ENCODE results near the gene MYF5. TPM values are rescaled to one million over a fixed set of nuclear protein-coding genes. Genes with fewer than 3 reads are reported as not detected.

MYF5 gene
- total and polyA plus RNA-seq, 9 donors = not detected

GRCh38 chr12:80715713-80716249, 931 bp upstream of the MYF5 start:
- Histone ChIP-seq H3K27ac (no peak overlapping the region), H3K4me3 (no peak overlapping the region), H3K27me3 (no peaks in the 10 kb centered on the region), H3K4me1 (ENCODE audit: insufficient read depth) (no peaks in the 10 kb centered on the region), H3K36me3 (no peaks in the 10 kb centered on the region), H3K9me3 (no peaks in the 10 kb centered on the region)
- WGBS, 3 donors = 60 to 73% (median 62%) methylated on average over 10 of the region's 10 CpGs
- intact Hi-C loops (cut with DNase I) = no loop called here
- TF ChIP-seq EP300 (IDR thresholded peaks at IDR 0.05) (no peak), CTCF (IDR thresholded peaks at IDR 0.05) (no peak), POLR2A (IDR thresholded peaks at IDR 0.05) (no peak)
- DNase-seq = no peak

GRCh38 chr12:80717856-80718255, 1.1 kb downstream of the MYF5 start:
- DNase-seq = no peak
- intact Hi-C loops (cut with DNase I) = no loop called here
- Histone ChIP-seq H3K9me3 (no peaks in the 10 kb centered on the region), H3K27ac (no peak overlapping the region), H3K4me3 (no peak overlapping the region), H3K4me1 (ENCODE audit: insufficient read depth) (no peaks in the 10 kb centered on the region), H3K27me3 (no peaks in the 10 kb centered on the region), H3K36me3 (no peaks in the 10 kb centered on the region)
- WGBS, 3 donors = 63 to 80% (median 68%) methylated on average over 4 of the region's 4 CpGs
- TF ChIP-seq POLR2A (IDR thresholded peaks at IDR 0.05) (no peak), EP300 (IDR thresholded peaks at IDR 0.05) (no peak), CTCF (IDR thresholded peaks at IDR 0.05) (no peak)

GRCh38 chr12:80720516-80720915, 3.8 kb downstream of the MYF5 start:
- WGBS, 3 donors = 81 to 94% (median 84%) methylated on average over 1 of the region's 1 CpG
- intact Hi-C loops (cut with DNase I) = no loop called here
- H3K27ac ChIP-seq = no peak overlapping the region
- TF ChIP-seq POLR2A (IDR thresholded peaks at IDR 0.05) (no peak), CTCF (IDR thresholded peaks at IDR 0.05) (no peak), EP300 (IDR thresholded peaks at IDR 0.05) (no peak)
- H3K27me3 ChIP-seq = no peaks in the 10 kb centered on the region
- no peaks in the 10 kb centered on the region for H3K4me1 ChIP-seq (ENCODE audit: insufficient read depth)
- H3K36me3 ChIP-seq = no peaks in the 10 kb centered on the region
- H3K9me3 ChIP-seq = no peaks in the 10 kb centered on the region
- DNase-seq = no peak
- no peak overlapping the region for H3K4me3 ChIP-seq

GRCh38 chr12:80721326-80721725, 4.6 kb downstream of the MYF5 start:
- no peak for DNase-seq
- TF ChIP-seq POLR2A (IDR thresholded peaks at IDR 0.05) (no peak), CTCF (IDR thresholded peaks at IDR 0.05) (no peak), EP300 (IDR thresholded peaks at IDR 0.05) (no peak)

More at GRCh38 chr12:80721326-80721725, 4.6 kb downstream of the MYF5 start:
- intact Hi-C loops (cut with DNase I) = no loop called here
- no peak overlapping the region for H3K4me3 ChIP-seq
- H3K36me3 ChIP-seq = no peaks in the 10 kb centered on the region
- H3K27me3 ChIP-seq = no peaks in the 10 kb centered on the region
- WGBS, 3 donors = 83 to 85% (median 84%) methylated on average over 3 of the region's 3 CpGs
- H3K9me3 ChIP-seq = no peaks in the 10 kb centered on the region
- no peak overlapping the region for H3K27ac ChIP-seq
- no peaks in the 10 kb centered on the region for H3K4me1 ChIP-seq (ENCODE audit: insufficient read depth)

Data from ovary (tissue), 9 donors.